GM06990 (cell line): Measurements from ENCODE around the gene SNCB.

Experiments used
- DNase-seq: peaks from one replicate; pipeline ENCODE4 v3.0.0-alpha.2; 2011; ENCODE audit not compliant: insufficient read length; ENCODE audit errors: extremely low read depth
- H3K27me3 ChIP-seq: replicated peaks from 2 replicates; pipeline ENCODE4 v1.6.0; 2011; ENCODE audit warnings: low read length; ENCODE audit not compliant: control insufficient read depth, insufficient read depth
- H3K36me3 ChIP-seq: 2 replicates; pipeline ENCODE4 v1.5.1; 2011; ENCODE audit warnings: low read length; ENCODE audit not compliant: control insufficient read depth, insufficient read depth
- H3K4me3 ChIP-seq: replicated peaks from 2 replicates; pipeline ENCODE4 v1.5.1; 2011; ENCODE audit warnings: low read depth, mild to moderate bottlenecking, control low read depth, low read length
- TF ChIP-seq, protein P1 (sequence below): IDR thresholded peaks from 2 replicates; pipeline ENCODE4 v1.5.1; 2011; ENCODE audit warnings: low read length, control low read depth, mild to moderate bottlenecking, inconsistent platforms; ENCODE audit not compliant: insufficient read depth, poor library complexity, severe bottlenecking

Gene SNCB

DNA sequence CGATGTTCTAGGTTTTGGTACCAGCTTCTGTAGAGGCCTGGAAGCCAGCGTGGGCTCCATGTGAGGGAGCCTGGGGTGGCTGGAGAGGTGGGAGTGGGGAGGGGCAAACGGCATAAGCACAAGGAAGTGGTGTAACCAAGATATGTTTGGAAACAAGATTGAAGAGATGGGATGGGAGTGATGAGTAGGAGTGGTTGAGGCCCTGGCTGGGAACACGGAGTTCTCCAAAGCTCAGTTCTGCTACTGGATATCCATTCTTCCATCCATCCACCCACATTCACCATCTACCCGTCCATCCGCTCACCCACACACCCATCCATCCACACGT, 29.1 kb upstream of the SNCB start:
- H3K4me3 ChIP-seq: no peak overlapping the region
- TF ChIP-seq, protein P1, sequence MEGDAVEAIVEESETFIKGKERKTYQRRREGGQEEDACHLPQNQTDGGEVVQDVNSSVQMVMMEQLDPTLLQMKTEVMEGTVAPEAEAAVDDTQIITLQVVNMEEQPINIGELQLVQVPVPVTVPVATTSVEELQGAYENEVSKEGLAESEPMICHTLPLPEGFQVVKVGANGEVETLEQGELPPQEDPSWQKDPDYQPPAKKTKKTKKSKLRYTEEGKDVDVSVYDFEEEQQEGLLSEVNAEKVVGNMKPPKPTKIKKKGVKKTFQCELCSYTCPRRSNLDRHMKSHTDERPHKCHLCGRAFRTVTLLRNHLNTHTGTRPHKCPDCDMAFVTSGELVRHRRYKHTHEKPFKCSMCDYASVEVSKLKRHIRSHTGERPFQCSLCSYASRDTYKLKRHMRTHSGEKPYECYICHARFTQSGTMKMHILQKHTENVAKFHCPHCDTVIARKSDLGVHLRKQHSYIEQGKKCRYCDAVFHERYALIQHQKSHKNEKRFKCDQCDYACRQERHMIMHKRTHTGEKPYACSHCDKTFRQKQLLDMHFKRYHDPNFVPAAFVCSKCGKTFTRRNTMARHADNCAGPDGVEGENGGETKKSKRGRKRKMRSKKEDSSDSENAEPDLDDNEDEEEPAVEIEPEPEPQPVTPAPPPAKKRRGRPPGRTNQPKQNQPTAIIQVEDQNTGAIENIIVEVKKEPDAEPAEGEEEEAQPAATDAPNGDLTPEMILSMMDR: no peak
- no peaks in the 10 kb centered on the region for H3K27me3 ChIP-seq
- DNase-seq: no peak
- H3K36me3 ChIP-seq: peaks cover 1% of the 10 kb centered on the region; the same call in 1 of the 2 replicates

DNA sequence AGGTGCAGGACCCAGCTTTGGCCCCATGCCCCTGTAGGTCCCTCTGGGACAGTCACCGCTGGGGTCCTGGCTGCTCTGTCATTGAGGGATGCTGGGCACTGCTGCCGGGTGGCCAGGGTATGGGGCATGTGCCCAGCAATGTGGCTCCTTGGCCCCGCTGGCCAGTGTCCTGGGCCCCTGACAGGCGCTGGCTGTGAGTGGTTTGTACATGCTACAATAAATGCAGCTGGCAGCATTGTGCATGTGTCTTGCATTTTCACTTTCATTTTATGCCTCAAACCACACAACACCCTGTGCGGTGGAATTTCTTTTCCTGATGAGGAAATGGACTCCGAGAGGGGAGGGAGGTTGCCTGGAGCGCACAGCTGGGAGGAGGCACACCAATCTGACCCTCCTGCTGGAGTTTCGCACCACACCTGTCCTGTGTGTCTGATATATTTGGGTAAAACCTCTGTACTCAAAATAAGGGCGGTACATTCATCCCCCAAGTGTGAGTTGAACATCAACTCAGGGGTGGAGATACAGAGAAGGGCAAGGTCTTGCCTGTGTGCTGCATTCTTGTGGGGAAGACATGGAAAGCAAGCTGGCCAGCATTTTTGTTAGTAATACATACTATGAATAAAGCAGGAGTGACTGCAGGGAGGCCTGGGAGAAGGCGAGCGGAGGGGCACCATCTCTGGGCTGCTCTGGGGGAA, 28.6 kb upstream of the SNCB start:
- Histone ChIP-seq H3K27me3 (no peaks in the 10 kb centered on the region), H3K36me3 (peaks cover 1% of the 10 kb centered on the region; the same call in 1 of the 2 replicates), H3K4me3 (peak overlapping the region; percentile 8; the same call in 1 of the 2 replicates)
- TF ChIP-seq, protein P1: no peak
- DNase-seq: no peak

DNA sequence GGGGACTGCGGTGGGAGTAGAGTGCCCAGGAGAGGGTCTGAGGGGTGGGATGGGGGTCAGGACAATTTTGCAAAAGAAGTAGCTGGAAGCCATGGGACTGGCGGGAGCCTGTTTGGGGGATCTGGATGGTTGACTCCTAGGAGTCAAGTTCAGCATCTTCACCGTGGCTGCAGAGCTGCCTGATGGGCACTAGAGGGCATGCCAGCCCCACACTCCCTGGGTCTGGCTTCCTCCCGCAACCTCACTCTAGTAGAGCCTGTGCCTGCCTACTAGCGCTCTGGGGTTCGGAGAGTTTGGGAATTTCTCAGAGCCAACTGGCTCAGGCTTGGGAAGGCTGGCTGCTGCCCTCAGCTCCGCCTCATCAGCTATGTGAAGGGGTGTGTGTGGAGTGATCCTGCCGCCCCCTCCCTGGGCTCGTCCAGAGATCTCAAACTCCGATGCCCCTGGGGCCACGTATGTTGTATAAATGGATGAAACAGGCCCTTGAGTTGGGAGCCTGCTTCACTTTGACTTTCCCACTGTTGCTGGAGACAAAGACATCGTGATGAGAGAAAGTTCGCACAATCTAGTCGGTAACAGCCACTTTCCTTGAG, 27.8 kb upstream of the SNCB start:
- no peak for DNase-seq
- TF ChIP-seq, protein P1: peak; percentile 96

DNA sequence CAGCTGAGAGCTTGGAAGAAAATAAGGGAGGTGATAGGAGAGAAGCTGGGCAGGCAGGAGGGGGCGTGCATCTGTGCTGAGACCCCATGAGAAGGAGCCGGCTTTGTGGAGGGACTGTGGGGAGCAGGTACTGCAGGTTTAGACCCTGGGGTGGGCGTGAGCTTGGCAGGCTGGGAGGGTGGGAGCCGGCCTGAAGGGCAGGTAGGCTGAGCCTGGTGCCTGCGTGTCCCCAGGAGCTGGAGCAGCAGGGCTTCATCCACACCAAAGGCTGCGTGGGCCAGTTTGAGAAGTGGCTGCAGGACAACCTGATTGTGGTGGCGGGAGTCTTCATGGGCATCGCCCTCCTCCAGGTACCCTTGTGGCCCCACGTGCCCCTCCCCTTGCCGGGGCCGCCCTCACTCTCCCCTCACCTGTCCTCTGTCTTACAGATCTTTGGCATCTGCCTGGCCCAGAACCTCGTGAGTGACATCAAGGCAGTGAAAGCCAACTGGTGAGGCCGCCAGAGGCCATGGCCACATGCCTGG, 26.2 kb upstream of the SNCB start:
- TF ChIP-seq, protein P1: no peak
- no peak for DNase-seq
- Histone ChIP-seq H3K36me3 (peaks cover 1% of the 10 kb centered on the region; the same call in 1 of the 2 replicates), H3K4me3 (no peak overlapping the region), H3K27me3 (no peaks in the 10 kb centered on the region)

More for the DNA sequence above, 27.8 kb upstream of the SNCB start:
- no peak overlapping the region for H3K4me3 ChIP-seq
- no peaks in the 10 kb centered on the region for H3K27me3 ChIP-seq
- peaks cover 1% of the 10 kb centered on the region; the same call in 1 of the 2 replicates for H3K36me3 ChIP-seq

DNA sequence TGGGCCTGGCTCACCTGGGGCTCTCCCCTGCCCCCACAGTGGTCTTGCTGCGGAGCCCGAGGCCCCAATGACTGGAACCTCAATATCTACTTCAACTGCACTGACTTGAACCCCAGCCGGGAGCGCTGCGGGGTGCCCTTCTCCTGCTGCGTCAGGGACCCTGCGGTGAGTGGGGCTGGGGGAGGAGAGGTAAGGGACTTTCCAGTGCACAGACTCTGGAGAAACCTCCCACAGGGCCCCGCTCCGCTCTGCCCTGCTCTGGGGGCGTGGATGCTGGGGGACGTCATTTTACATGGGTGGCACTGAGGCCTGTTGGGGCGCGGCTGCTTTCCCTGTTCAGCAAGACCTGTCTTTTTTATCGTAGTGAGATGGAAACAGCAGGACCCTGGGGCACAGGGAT, 24.5 kb upstream of the SNCB start:
- TF ChIP-seq, protein P1: no peak
- DNase-seq: no peak
- Histone ChIP-seq H3K27me3 (no peaks in the 10 kb centered on the region), H3K4me3 (no peak overlapping the region), H3K36me3 (peaks cover 1% of the 10 kb centered on the region; the same call in 1 of the 2 replicates)
